K562 (cell line): ENCODE data around the gene NOA1. TPM values are rescaled to one million over a fixed set of nuclear protein-coding genes. Genes with fewer than 3 reads are reported as not detected.

ENCODE experiments used
- ADNP ChIP-seq: fragments of 200-800 bp; sonication (Bioruptor generic); IDR thresholded peaks from 2 replicates; pipeline ENCODE4 v1.6.1; 2016; ENCODE audit warnings: missing genetic modification characterization, missing compliant biosample characterization
- ATF1 ChIP-seq, 2 experiments: fragments of 450-650 bp in 1 of 2; IDR thresholded peaks; 2 replicates each; pipeline ENCODE4 v1.6.1; 2016; ENCODE audit warnings: missing compliant biosample characterization in 1 of 2, missing genetic modification characterization in 1 of 2
- CBX2 ChIP-seq: fragments of 200-600 bp; sonication (generic); IDR thresholded peaks from one replicate; pipeline ENCODE4 v1.6.1; 2012; ENCODE audit warnings: mild to moderate bottlenecking, low read length, inconsistent platforms; ENCODE audit not compliant: insufficient read depth, poor library complexity, severe bottlenecking
- EP400 ChIP-seq: fragments of 450-650 bp; IDR thresholded peaks from 2 replicates; pipeline ENCODE4 v1.6.1; 2017; ENCODE audit warnings: antibody characterized with exemption, mild to moderate bottlenecking, moderate library complexity
- MYBL2 ChIP-seq, 2 experiments: fragments of 450-650 bp in 1 of 2; sonication (generic) in 1 of 2; formaldehyde crosslinking in 1 of 2; IDR thresholded peaks; 2 replicates each; pipeline versions ENCODE4 v1.6.1 to v1.8.1; 2017 to 2022; ENCODE audit warnings: borderline replicate concordance in 1 of 2, inconsistent platforms in 1 of 2, low read depth in 1 of 2, mild to moderate bottlenecking in 1 of 2, missing genetic modification reagents in 1 of 2, moderate library complexity in 1 of 2
- NFXL1 ChIP-seq: fragments of 450-650 bp; formaldehyde crosslinking; IDR thresholded peaks from 2 replicates; pipeline ENCODE4 v1.4.0; 2021; ENCODE audit warnings: mild to moderate bottlenecking
- XRCC4 ChIP-seq: IDR thresholded peaks from one replicate; pipeline ENCODE4 v1.6.1; 2011; ENCODE audit not compliant: insufficient read depth, insufficient read length; ENCODE audit errors: extremely low read depth
- ZEB2 ChIP-seq: fragments of 450-650 bp; IDR thresholded peaks from 2 replicates; pipeline ENCODE4 v1.6.1; 2016
- ZNF12 ChIP-seq: sonication (generic); formaldehyde crosslinking; IDR thresholded peaks from 2 replicates; pipeline ENCODE4 v1.4.0; 2020; ENCODE audit warnings: mild to moderate bottlenecking, missing genetic modification reagents
- ZNF311 ChIP-seq: fragments of 250-450 bp; sonication (Bioruptor Pico); IDR thresholded peaks from 2 replicates; pipeline ENCODE4 v1.4.0; 2020; ENCODE audit warnings: mild to moderate bottlenecking, moderate library complexity
- ZNF324 ChIP-seq: fragments of 250-450 bp; sonication (Bioruptor Pico); IDR thresholded peaks from 2 replicates; pipeline ENCODE4 v1.4.0; 2020; ENCODE audit warnings: mild to moderate bottlenecking
- ZNF436 ChIP-seq: fragments of 250-450, 450-650 bp; sonication (Bioruptor Pico); formaldehyde crosslinking; IDR thresholded peaks from 2 replicates; pipeline ENCODE4 v1.7.0; 2020; ENCODE audit warnings: mild to moderate bottlenecking
- polyA plus RNA-seq, 8 experiments: library from polyadenylated mRNA; depleted of rRNA in 4 of 8; stranded (reverse) in 5 of 8; unstranded in 3 of 8; fragments of >200 nt; fragmentation: Nextera tagmentation in 2 of 8; fragmentation: Illumina TruSeq in 1 of 8; extraction: Ambion mirVana in 2 of 8; extraction: Trizol in 1 of 8; gene quantifications; 2 replicates each; pipeline versions ENCODE4 v1.2.1 to v1.2.3, GENCODE V29; 2011 to 2014; ENCODE audit warnings: inconsistent platforms in 1 of 8, missing spikeins in 1 of 8
- total RNA-seq, 7 experiments: library from RNA; depleted of rRNA in 6 of 7; stranded (reverse); fragments of >200 nt in 6 of 7; fragmentation: Illumina TruSeq in 2 of 7; extraction: Trizol in 2 of 7; gene quantifications; 2 replicates each; pipeline versions ENCODE4 v1.2.1 to v1.2.3, GENCODE V29; 2011 to 2021; ENCODE audit warnings: low replicate concordance in 1 of 7
- TF ChIP-seq, protein P1 (sequence below): conservative IDR thresholded peaks from 2 replicates; pipeline ENCODE4 v1.6.1; 2011; ENCODE audit warnings: low read depth, mild to moderate bottlenecking, low read length; ENCODE audit not compliant: control insufficient read depth
- TF ChIP-seq, protein P2 (sequence below): fragments of 150-350 bp; IDR thresholded peaks from 2 replicates; pipeline ENCODE4 v1.6.1; 2014; ENCODE audit warnings: low read depth, mild to moderate bottlenecking, low read length, borderline replicate concordance
- TF ChIP-seq, protein P3 (sequence below): fragments of 250-450 bp; sonication (Bioruptor Pico); IDR thresholded peaks from 2 replicates; pipeline ENCODE4 v1.8.0; 2022; ENCODE audit warnings: moderate library complexity, mild to moderate bottlenecking, inconsistent platforms
- TF ChIP-seq, protein P4 (sequence below): fragments of 250-450 bp; sonication (Bioruptor Pico); IDR thresholded peaks from 2 replicates; pipeline ENCODE4 v1.8.0; 2022; ENCODE audit warnings: moderate library complexity, mild to moderate bottlenecking, inconsistent platforms
- TF ChIP-seq, protein P5 (sequence below): fragments of 450-650 bp; IDR thresholded peaks from 2 replicates; pipeline ENCODE4 v1.6.1; 2016
- TF ChIP-seq, protein P6 (sequence below), 2 experiments: fragments of 250-450 bp in 1 of 2; fragments of 450-650 bp in 1 of 2; sonication (Bioruptor Pico) in 1 of 2; IDR thresholded peaks; 2 replicates each; pipeline versions ENCODE4 v1.6.1 to v1.8.0; 2016 to 2021; ENCODE audit warnings: mild to moderate bottlenecking in 2 of 2, moderate library complexity in 2 of 2, missing compliant biosample characterization in 1 of 2, missing genetic modification characterization in 1 of 2

Gene NOA1
- total and polyA plus RNA-seq, 9 of the 15 experiments (the other 6 are each of a cell fraction or from before 2014, with no cell fraction given) = 2.6 to 26.6 (median 16.7) TPM

DNA sequence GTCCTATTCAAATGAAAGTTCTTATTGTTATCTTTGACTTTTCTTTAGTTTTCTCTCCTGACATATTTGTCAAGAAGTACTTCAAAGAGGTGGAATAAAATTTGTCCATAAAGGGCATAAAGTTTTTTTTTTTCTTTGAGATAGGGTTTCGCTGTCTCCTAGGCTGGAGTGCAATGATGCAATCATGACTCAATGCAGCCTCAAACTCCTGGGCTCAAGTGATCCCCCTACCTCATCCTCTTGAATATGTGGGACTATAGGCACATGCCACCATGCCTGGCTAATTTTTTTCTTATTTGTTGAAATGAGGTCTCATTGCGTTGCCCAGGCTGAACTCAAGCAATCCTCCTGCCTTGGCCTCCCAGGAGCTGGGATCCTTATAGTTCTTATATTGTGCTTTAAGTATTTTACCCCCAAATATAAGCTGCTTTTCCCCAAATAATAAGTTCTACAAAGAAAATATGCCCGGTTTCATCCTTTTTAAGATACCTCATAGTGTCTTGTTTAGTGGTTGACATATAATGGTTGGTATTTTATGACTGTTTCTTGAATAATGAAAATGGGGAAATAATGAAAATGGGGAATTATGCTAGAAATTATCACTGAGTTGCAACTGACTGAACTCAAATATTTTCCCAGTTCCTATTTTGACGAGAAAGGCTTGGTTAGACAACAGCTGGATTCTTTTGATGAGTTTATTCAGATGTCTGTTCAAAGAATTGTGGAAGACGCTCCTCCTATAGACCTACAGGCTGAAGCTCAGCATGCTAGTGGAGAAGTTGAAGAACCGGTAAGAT, 12.9 kb upstream of the NOA1 start (continued):
- TF ChIP-seq, protein P1, sequence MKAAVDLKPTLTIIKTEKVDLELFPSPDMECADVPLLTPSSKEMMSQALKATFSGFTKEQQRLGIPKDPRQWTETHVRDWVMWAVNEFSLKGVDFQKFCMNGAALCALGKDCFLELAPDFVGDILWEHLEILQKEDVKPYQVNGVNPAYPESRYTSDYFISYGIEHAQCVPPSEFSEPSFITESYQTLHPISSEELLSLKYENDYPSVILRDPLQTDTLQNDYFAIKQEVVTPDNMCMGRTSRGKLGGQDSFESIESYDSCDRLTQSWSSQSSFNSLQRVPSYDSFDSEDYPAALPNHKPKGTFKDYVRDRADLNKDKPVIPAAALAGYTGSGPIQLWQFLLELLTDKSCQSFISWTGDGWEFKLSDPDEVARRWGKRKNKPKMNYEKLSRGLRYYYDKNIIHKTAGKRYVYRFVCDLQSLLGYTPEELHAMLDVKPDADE = no peak
- TF ChIP-seq ZNF311 = no peak
- no peak for TF ChIP-seq ZNF12
- TF ChIP-seq ZNF324 (CRISPR knock-in tag) = no peak
- no peak for TF ChIP-seq CBX2
- TF ChIP-seq, protein P2, sequence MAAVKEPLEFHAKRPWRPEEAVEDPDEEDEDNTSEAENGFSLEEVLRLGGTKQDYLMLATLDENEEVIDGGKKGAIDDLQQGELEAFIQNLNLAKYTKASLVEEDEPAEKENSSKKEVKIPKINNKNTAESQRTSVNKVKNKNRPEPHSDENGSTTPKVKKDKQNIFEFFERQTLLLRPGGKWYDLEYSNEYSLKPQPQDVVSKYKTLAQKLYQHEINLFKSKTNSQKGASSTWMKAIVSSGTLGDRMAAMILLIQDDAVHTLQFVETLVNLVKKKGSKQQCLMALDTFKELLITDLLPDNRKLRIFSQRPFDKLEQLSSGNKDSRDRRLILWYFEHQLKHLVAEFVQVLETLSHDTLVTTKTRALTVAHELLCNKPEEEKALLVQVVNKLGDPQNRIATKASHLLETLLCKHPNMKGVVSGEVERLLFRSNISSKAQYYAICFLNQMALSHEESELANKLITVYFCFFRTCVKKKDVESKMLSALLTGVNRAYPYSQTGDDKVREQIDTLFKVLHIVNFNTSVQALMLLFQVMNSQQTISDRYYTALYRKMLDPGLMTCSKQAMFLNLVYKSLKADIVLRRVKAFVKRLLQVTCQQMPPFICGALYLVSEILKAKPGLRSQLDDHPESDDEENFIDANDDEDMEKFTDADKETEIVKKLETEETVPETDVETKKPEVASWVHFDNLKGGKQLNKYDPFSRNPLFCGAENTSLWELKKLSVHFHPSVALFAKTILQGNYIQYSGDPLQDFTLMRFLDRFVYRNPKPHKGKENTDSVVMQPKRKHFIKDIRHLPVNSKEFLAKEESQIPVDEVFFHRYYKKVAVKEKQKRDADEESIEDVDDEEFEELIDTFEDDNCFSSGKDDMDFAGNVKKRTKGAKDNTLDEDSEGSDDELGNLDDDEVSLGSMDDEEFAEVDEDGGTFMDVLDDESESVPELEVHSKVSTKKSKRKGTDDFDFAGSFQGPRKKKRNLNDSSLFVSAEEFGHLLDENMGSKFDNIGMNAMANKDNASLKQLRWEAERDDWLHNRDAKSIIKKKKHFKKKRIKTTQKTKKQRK = no peak
- TF ChIP-seq NFXL1 (CRISPR knock-in tag) = no peak
- TF ChIP-seq ZEB2 = no peak
- TF ChIP-seq ATF1 (CRISPR knock-in tag; IDR thresholded peaks at IDR 0.05) = no peak
- no peak for TF ChIP-seq ATF1 (tag; IDR thresholded peaks at IDR 0.05)
- TF ChIP-seq, protein P3, sequence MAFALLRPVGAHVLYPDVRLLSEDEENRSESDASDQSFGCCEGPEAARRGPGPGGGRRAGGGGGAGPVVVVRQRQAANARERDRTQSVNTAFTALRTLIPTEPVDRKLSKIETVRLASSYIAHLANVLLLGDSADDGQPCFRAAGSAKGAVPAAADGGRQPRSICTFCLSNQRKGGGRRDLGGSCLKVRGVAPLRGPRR (CRISPR knock-in tag) = no peak
- TF ChIP-seq MYBL2 (IDR thresholded peaks at IDR 0.05; ENCODE audit: low read depth) = no peak
- no peak for TF ChIP-seq MYBL2 (CRISPR knock-in tag; IDR thresholded peaks at IDR 0.05; ENCODE audit: borderline replicate concordance)
- TF ChIP-seq, protein P4, sequence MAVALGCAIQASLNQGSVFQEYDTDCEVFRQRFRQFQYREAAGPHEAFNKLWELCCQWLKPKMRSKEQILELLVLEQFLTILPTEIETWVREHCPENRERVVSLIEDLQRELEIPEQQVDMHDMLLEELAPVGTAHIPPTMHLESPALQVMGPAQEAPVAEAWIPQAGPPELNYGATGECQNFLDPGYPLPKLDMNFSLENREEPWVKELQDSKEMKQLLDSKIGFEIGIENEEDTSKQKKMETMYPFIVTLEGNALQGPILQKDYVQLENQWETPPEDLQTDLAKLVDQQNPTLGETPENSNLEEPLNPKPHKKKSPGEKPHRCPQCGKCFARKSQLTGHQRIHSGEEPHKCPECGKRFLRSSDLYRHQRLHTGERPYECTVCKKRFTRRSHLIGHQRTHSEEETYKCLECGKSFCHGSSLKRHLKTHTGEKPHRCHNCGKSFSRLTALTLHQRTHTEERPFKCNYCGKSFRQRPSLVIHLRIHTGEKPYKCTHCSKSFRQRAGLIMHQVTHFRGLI (CRISPR knock-in tag) = no peak
- TF ChIP-seq ZNF436 = no peak
- peak; percentile 42; the same call in 1 of the 2 replicates for TF ChIP-seq EP400
- no peak for TF ChIP-seq ADNP (tag)
- TF ChIP-seq, protein P5, sequence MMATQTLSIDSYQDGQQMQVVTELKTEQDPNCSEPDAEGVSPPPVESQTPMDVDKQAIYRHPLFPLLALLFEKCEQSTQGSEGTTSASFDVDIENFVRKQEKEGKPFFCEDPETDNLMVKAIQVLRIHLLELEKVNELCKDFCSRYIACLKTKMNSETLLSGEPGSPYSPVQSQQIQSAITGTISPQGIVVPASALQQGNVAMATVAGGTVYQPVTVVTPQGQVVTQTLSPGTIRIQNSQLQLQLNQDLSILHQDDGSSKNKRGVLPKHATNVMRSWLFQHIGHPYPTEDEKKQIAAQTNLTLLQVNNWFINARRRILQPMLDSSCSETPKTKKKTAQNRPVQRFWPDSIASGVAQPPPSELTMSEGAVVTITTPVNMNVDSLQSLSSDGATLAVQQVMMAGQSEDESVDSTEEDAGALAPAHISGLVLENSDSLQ = no peak
- no peak for TF ChIP-seq XRCC4
- TF ChIP-seq, protein P6, sequence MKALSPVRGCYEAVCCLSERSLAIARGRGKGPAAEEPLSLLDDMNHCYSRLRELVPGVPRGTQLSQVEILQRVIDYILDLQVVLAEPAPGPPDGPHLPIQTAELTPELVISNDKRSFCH (CRISPR knock-in tag; IDR thresholded peaks at IDR 0.05) = no peak
- TF ChIP-seq, protein P6 (tag; IDR thresholded peaks at IDR 0.05) = no peak
